GM21737 (cell line): ENCODE results near the gene PTPRN2.

Experiments used
- ATAC-seq: cut with Tn5 transposase; IDR thresholded peaks from one replicate; pipeline ENCODE4 v1.9.1; 2021; ENCODE audit warnings: mild to moderate bottlenecking, moderate library complexity; ENCODE audit not compliant: unreplicated experiment

Gene PTPRN2

DNA sequence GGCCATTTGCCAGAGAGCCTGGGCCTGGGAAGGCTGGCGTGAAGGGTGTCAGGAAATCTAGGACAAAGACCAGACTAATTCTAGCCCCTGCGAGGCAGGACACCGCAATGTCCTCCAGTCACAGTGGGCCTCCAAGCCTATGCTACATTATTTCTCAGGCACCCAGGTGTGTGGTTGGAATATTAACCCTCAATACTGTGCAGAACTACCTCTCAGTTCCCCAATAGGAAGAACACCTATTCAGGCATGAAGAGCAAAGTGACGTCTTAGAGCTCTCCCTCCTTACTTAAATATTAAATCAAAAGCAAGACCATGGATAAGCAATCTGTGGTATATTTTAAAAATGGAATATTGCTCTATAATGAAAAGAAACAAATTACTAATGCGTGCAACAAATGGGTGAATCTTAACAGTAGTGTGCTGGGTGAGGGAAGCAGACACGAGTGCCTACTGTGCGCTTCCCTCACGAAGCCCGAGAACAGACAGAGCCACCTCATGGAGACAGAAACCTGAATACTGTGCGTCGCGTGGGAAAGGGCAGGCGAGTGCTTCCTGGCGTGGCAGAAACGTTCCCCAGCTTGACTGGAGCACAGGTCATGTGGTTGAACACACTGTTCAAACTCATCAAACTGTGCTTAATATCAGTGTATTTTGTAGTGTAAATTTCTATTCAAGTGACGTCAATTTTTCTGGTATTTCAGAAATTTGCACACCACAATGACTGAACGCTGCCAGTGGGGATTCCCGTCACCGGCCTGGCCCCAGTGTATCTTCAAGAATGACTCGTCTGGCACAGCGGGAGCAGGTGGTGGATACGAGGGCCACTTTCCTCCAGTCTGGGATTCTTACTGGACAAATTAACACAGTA is 15.5 kb upstream of the PTPRN2 start:
- no peak for ATAC-seq

DNA sequence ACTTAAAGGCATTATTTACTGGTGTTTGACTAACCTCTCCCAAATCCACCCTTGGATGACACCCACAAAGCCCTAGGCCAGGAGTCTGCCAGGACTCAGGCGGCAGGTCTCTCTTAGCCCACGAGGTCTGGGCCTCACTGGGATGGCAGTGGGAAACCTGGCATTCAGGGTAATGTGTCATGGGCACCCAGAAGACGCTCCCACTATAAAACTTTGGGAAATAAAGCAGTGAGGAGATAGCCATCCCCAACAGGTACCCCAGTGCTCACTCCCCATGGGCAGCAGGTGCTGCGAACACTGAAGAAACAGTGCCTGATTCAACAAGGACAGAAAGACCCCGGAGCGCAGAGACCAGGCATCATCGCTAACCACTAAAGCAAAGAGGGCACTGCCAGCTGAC is 14.4 kb upstream of the PTPRN2 start:
- ATAC-seq = no peak

DNA sequence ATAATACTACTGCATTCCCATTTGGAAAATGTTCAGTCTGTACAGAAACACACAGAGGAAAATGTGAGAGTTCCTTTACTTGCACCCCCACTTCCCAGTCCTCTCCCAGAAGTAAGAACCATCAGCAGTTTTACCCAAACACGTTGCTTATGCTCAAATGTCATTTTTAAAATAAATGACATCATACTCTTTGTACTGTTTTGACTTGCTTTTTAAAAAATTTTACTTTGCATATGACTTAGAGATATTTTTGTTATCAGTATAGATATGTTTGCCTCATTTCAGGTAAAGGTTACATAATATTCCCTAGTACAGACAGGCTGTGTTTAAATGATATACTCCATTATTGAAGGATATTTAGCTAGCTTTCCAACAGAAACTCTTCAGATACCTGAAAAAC is 13.5 kb upstream of the PTPRN2 start:
- ATAC-seq = no peak

- ATAC-seq = no peak
These were observed 9.1 kb upstream of the PTPRN2 start for GRCh38 chr7:158596745-158597144.

GRCh38 chr7:158596309-158596708 is 8.7 kb upstream of the PTPRN2 start:
- no peak for ATAC-seq

DNA sequence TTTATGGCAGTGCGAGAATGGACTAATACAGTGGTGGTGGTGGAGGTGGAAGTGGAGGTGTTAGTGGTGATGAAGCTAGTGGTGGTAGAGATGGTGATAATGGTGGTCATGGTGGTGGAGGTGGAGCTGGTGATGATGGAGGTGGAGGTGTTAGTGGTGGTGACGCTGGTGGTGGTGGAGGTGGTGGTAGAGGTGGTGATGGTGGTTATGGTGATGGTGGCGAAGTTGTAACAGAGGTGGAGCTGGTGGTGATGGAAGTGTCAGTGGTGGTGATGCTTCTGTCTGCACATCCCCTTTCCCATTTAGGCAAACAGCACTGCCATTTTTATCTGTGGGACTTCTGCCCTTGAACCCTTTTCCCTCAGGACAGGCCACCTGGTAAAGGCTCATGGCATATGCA is 7.4 kb upstream of the PTPRN2 start:
- peak; percentile 86 for ATAC-seq

- ATAC-seq = no peak
These were observed 4.9 kb upstream of the PTPRN2 start for GRCh38 chr7:158592541-158592940.

DNA sequence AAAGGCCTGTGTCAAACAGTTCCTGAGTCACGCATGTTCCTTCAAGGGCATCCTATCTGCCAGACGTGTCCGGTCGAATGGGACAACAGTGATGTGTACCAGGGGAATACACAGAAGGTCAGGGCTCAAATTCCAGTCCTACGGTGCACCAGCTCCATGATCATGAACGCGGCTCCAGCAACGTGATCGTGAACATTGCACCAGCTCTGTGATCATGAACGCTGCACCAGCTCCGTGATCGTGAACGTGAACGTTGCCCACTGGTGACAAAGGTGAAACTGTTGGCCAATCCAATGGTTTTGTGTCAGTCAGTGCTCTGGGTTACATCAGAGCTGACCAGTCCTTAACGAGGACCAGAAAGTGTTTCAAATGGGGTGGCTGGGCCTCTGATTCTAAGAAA is 4.3 kb upstream of the PTPRN2 start:
- no peak for ATAC-seq

DNA sequence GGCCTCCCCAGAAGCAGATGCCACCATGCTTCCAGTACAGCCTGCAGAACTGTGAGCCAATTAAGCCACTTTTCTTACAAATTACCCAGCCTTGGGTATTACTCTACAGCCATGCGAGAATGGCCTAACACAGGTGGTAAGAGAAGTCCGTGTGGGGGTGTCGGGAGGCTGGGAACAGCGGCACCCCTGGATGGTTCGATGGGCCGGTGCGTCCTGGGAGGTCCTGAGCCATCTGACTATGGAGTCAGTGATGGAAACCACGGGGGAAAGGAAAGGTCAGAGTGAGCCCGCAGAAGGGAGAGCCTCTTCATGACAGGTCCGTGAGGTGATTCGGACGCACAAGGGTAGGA is 2.5 kb upstream of the PTPRN2 start:
- no peak for ATAC-seq

DNA sequence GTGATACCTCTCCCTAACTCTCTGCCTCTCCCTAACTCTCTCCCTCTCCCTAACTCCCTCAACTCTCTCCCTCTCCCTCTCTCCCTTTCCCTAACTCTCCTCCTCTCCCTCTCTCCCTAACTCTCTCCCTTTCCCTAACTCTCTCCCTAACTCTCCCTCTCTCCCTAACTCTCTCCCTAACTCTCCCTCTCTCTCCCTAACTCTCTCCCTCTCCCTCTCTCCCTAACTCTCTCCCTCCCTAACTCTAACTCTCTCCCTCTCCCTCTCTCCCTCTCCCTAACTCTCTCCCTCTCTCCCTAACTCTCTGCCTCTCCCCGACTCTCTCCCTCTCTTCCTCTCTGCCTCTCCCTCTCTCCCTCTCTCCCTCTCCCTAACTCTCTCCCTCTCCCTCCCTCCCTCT is 2.0 kb upstream of the PTPRN2 start:
- no peak for ATAC-seq

GRCh38 chr7:158588878-158589442 is 1.3 kb upstream of the PTPRN2 start:
- no peak for ATAC-seq

- ATAC-seq = no peak
These were observed 658 bp upstream of the PTPRN2 start for GRCh38 chr7:158588085-158588877.

DNA sequence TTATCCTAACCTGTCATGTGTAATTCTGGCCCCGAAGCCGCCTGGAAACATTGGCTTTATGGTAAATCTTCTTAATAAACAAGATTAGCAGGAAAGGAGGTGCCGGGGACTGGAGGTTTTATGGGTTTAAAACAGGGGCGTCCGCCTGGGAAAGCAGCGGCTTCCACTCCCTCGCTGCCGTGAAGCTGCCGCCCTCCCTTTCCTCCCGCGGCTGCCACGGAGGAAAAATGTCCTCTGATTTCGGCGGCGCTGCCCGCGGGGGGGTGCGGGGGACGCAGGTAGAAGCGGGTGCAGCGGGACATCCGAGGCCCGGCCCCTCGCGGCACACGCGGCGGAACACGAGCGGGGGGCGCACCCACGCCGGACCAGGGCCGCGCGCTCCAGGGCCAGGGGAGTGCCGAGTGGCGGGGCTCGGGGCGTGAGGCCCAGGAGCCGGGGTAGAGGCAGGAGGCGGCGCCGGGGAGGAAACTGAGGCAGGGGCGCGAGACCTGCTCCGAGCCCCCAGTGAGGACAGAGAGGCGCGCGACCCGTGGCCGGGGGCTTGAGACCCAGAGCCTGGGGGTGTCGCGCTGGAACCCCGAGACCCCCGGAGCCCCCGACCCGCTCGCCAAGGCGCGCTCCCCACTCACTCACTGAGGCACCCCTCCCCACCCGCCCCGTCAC is 993 bp downstream of the PTPRN2 start:
- no peak for ATAC-seq

DNA sequence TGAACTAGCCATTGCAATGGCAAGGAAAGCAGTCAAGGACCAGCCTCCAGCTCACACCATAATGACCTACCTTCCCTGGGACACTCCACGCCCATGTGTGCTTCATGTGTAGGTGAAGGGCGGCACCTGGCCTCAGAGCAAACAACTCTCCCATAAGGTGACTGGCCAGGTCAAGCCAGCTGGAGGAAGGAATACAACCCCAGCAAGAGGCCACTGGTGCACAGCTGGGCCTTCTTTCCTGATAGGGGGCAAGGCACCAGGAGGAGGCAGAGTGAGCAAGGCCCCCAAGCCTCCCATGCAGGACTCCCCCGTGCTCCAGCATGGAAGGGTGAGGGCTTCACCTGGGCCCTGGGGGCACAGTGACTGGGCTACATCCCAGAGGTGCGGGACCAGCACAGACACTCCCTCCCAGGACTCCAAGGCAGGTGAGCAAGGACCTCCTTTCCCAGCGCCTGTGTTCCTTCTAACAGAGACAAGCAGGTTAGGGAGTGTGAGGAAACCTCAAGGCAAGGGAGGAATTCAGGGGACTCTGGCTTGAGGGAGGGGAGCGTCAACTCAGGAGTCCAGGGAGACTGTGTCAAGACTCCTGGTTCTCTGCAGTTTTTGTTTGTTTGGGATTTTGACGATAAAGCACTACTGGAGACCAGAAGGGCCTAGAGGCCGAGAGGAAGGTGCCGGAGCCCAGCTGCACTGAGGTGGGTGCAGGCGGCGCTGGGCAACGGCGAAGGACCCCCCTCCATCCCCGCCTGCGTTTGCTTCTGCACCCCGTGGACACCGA is 1.7 kb downstream of the PTPRN2 start:
- ATAC-seq = no peak

GRCh38 chr7:158584407-158584806 is 3.2 kb downstream of the PTPRN2 start:
- no peak for ATAC-seq

DNA sequence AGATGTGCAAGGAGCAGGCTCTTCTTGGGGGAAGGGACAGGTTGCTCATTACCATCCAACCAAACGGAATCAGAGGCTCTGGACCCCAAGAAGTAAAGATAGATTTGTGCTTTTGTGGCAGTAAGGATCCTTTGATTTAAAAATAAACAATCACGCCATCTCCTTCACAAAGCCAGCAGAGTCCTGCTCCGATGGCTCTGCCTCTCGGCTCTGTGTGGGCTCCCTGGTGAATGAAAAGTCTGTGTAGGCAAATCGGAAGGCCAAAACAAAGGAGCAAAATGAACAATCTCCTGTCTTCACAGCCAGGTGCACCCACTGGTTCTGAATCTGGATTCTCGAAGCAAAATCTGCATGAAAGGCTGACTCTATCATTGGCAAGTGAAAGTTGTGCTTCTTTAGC is 3.8 kb downstream of the PTPRN2 start:
- ATAC-seq = no peak

DNA sequence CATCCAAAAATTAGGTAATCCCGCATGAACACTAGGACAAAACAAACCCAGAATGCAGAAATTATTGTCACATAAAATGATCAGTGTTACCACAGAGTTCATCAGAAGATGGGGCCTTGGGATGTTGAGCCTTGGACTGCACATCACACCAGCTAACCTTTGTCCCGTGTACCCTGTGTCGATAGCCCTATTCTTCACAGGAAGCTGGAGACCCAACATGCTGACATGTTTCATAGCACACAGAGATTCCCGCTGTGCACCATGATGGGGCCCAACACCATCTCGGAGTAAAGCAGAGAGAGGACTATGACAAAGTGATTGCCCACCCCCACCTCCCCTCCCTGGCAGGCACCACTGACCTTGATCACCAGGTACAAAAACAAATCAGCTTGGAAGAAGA is 4.5 kb downstream of the PTPRN2 start:
- no peak for ATAC-seq

DNA sequence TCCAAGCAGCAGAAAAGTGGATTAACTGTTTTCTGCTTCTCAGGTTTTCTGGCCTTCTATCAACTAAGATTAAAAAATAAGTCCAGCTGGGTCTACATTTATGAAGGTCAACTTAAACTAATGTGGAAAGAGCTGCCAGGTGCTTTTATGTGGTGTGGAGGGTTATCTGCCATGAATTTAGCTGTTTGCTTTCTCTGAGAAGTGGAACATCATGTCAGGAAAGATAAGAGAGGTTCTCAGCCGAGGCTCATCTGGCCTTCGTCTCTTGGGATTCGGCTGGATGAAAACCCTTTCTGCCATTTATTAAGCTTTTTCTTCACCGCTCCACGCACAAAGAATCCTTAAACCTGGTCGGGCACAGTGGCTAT is 5.5 kb downstream of the PTPRN2 start:
- no peak for ATAC-seq

DNA sequence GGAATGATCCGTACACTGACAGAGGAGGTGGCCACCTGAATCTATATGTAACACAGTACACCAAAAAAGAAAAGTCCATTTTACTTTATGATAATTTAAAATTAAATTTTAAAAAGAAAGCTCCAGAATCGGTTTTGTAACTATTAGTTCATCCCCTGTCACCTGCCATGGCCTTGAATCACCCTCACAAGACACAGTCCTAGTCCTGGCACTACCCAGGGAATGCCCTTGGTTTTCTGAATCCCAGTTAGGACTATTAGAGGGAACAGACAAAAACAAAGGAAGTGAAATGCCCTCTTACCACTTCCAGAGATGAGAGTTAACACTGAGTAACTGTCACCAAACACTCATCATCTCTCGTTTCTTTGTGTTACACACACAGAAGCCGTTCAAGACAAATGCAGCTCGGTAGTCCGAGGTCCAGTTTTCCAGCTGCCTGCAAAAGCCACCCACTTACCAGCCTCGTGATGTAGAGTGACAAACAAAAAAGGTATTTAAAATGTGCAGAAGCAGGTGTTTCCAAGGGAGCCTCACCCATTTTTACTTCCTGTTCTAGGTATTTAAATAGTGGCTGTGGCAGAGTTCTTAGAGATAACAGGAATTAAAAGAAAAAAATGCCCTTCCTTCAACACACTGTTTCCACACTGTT is 6.1 kb downstream of the PTPRN2 start:
- ATAC-seq = no peak
